Gastrocnemius medialis (tissue), 4 donors: Measurements from ENCODE around the gene CDA. TPM values are rescaled to one million over a fixed set of nuclear protein-coding genes. Genes with fewer than 3 reads are reported as not detected.

Experiments used
- ATAC-seq, 2 donors: fragments of 150-250 bp; one replicate each; pipeline ENCODE4 v1.9.1; 2016
- DNase-seq, 2 donors: peaks; one replicate each; pipeline ENCODE4 v3.0.0-alpha.2; 2019
- H3K27ac ChIP-seq, 4 donors: fragments of 200-600 bp; sonication (generic); 1 replicate in 1 of 4; 2 replicates in 3 of 4; pipeline ENCODE4 v1.5.1; 2016 to 2018; ENCODE audit warnings: mild to moderate bottlenecking in 2 of 4, moderate library complexity in 1 of 4
- H3K27me3 ChIP-seq, 3 donors: fragments of 200-600 bp; sonication (generic) in 2 of 3; 1 replicate in 1 of 3; 2 replicates in 2 of 3; pipeline versions ENCODE4 v1.5.1 to v1.6.0; 2016 to 2019; ENCODE audit warnings: mild to moderate bottlenecking in 1 of 3, moderate library complexity in 1 of 3
- H3K36me3 ChIP-seq, 2 donors: fragments of 200-600 bp; sonication (generic) in 1 of 2; one replicate each; pipeline ENCODE4 v1.5.1; 2017 to 2018
- H3K4me1 ChIP-seq, 2 donors: fragments of 200-600 bp; sonication (generic) in 1 of 2; one replicate each; pipeline ENCODE4 v1.5.1; 2016 to 2017; ENCODE audit warnings: mild to moderate bottlenecking in 2 of 2
- H3K4me3 ChIP-seq, 4 donors: fragments of 200-600 bp; sonication (generic) in 3 of 4; 1 replicate in 1 of 4; 2 replicates in 3 of 4; pipeline ENCODE4 v1.5.1; 2016 to 2019; ENCODE audit warnings: mild to moderate bottlenecking in 2 of 4
- H3K9me3 ChIP-seq, 3 donors: fragments of 200-600 bp; sonication (generic) in 2 of 3; 1 replicate in 1 of 3; 2 replicates in 2 of 3; pipeline ENCODE4 v1.5.1; 2016 to 2019
- POLR2A ChIP-seq, 2 donors: fragments of 450-650 bp; IDR thresholded peaks; one replicate each; pipeline ENCODE4 v1.6.1; 2017; ENCODE audit warnings: antibody characterized with exemption in 2 of 2, mild to moderate bottlenecking in 2 of 2, moderate library complexity in 2 of 2
- in situ Hi-C, 4 donors: fragments of 200-750 bp; cut with MboI; loops; one replicate each; pipeline versions ENCODE4 v1.15.0 to v1.8.0; 2017; ENCODE audit warnings: low sequenced_read_pairs in 4 of 4
- intact Hi-C: fragments of 100-400 bp; cut with DNase I; formaldehyde crosslinking; loops from one replicate; pipeline ENCODE4 v1.15.1; 2023; ENCODE audit warnings: low total_unique reads
- total RNA-seq, 4 donors: library from RNA; depleted of rRNA; stranded (reverse); fragments of >200 nt; gene quantifications; one replicate each; pipeline versions ENCODE4 v1.1.0 to v1.2.3, GENCODE V29; 2016
- TF ChIP-seq, protein P1 (sequence below), 5 experiments: fragments of 450-650 bp in 3 of 5; fragments of 200-600 bp in 2 of 5; sonication (generic) in 2 of 5; IDR thresholded peaks in 4 of 5; conservative IDR thresholded peaks in 1 of 5; 1 replicate in 4 of 5; 2 replicates in 1 of 5; pipeline ENCODE4 v1.5.1; 2016 to 2019; ENCODE audit warnings: antibody characterized with exemption in 5 of 5, mild to moderate bottlenecking in 3 of 5, moderate library complexity in 3 of 5

Gene CDA
- total RNA-seq, 4 donors from 2014 or later, result 0.71 to 1.7 (median 1.2) TPM

DNA sequence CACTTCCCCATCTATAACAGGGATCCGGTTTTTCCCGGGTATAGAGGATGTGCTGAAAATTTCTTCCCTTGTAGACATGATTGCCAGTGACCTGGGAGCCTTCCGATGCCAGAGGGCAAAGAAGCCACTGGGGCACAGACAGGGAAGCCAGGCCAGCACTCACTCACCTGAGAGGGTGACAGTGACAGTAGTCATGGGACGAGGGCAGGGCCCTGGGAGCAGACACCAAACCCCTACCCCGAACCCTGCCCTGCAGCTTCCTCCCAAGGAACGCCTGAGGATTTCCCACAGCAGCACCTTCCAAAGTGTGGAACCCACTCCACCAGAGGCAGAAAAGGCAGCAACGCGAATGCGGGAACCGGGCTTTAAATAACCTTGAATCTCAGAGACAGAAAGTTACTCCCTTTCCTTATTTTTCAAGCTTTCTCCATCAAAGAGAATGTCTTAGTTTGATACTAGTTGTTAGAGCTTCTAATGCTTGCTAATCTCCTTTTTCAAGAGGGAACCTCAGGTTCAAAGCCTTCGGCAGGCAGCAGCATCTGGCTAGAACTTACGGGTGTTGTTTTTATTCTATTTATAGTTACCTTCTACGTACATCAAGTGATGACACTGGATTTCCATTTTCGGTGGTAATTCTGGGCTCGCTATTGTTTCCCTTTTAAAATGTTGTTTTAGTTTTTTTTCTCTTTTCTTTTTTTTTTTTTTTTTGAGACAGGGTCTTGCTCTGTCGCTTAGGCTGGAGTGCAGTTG lies 69.4 kb downstream of the CDA start:
- TF ChIP-seq, protein P1, sequence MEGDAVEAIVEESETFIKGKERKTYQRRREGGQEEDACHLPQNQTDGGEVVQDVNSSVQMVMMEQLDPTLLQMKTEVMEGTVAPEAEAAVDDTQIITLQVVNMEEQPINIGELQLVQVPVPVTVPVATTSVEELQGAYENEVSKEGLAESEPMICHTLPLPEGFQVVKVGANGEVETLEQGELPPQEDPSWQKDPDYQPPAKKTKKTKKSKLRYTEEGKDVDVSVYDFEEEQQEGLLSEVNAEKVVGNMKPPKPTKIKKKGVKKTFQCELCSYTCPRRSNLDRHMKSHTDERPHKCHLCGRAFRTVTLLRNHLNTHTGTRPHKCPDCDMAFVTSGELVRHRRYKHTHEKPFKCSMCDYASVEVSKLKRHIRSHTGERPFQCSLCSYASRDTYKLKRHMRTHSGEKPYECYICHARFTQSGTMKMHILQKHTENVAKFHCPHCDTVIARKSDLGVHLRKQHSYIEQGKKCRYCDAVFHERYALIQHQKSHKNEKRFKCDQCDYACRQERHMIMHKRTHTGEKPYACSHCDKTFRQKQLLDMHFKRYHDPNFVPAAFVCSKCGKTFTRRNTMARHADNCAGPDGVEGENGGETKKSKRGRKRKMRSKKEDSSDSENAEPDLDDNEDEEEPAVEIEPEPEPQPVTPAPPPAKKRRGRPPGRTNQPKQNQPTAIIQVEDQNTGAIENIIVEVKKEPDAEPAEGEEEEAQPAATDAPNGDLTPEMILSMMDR (IDR thresholded peaks at IDR 0.05 in 4 of 5, conservative IDR thresholded peaks at IDR 0.05 in 1 of 5), result no peak
- TF ChIP-seq POLR2A (IDR thresholded peaks at IDR 0.05), result no peak
- in situ Hi-C loops (no loop called here), intact Hi-C loops (no loop called here)

GRCh38 chr1:20660363-20660762 lies 71.5 kb downstream of the CDA start:
- peak overlapping the region; percentile 80 to 90 (median 86) for H3K27ac ChIP-seq

More for the DNA sequence above, 69.4 kb downstream of the CDA start:
- peaks cover 0 to 37% of the 10 kb centered on the region in 2 donors for H3K36me3 ChIP-seq
- peak overlapping the region; percentile 65 to 76 (median 69) for H3K27ac ChIP-seq
- H3K27me3 ChIP-seq, result no peaks in the 10 kb centered on the region
- H3K9me3 ChIP-seq, result no peaks in the 10 kb centered on the region
- H3K4me1 ChIP-seq, result peaks cover 36 to 43% of the 10 kb centered on the region in 2 donors
- no peak overlapping the region for H3K4me3 ChIP-seq
- DNase-seq, result no peak
- ATAC-seq, result no peak

DNA sequence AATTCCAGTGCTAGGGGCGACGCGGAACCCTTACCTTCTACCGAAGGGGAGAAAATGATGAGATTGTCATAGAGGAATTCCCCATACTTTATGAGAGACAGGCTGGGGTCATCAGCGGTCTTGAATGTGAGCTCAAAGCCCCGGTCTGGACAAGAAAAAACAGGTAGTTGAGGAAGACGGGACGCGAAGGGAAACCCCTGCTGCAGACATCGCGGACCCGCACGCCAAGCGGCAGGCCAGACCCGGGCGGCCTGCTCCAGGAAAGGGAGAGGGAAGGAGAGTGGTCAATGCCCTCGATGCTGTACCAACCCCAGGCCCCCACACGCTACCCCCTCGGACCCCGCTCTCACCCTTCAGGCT lies 71.9 kb downstream of the CDA start:
- Histone ChIP-seq H3K9me3 (no peaks in the 10 kb centered on the region), H3K27ac (peak overlapping the region; percentile 80 to 90 (median 86)), H3K27me3 (no peaks in the 10 kb centered on the region), H3K36me3 (peaks cover 0 to 14% of the 10 kb centered on the region in 2 donors), H3K4me1 (peaks cover 36 to 43% of the 10 kb centered on the region in 2 donors), H3K4me3 (peak overlapping the region; percentile 81 to 99 (median 90))
- in situ Hi-C loops, result no loop called here
- ATAC-seq, result no peak
- TF ChIP-seq POLR2A (IDR thresholded peaks at IDR 0.05), result no peak
- TF ChIP-seq, protein P1 (IDR thresholded peaks at IDR 0.05 in 4 of 5, conservative IDR thresholded peaks at IDR 0.05 in 1 of 5), result no peak
- intact Hi-C loops, result loop anchor here (2.0 kb wide), 1 partner anchor 28 kb away; the partner anchor contains the start of gene PINK1
- no peak for DNase-seq

More at GRCh38 chr1:20660363-20660762, 71.5 kb downstream of the CDA start:
- peaks cover 0 to 19% of the 10 kb centered on the region in 2 donors for H3K36me3 ChIP-seq
- H3K4me3 ChIP-seq, result peak overlapping the region; percentile 81 to 99 (median 90)
- H3K9me3 ChIP-seq, result no peaks in the 10 kb centered on the region
- H3K4me1 ChIP-seq, result peaks cover 36 to 43% of the 10 kb centered on the region in 2 donors
- ATAC-seq (no peak), DNase-seq (no peak)
- H3K27me3 ChIP-seq, result no peaks in the 10 kb centered on the region
- in situ Hi-C loops, result no loop called here
- intact Hi-C loops, result loop anchor here (2.0 kb wide), 1 partner anchor 28 kb away; the partner anchor contains the start of gene PINK1
- TF ChIP-seq, protein P1 (IDR thresholded peaks at IDR 0.05 in 4 of 5, conservative IDR thresholded peaks at IDR 0.05 in 1 of 5), result no peak
- TF ChIP-seq POLR2A (IDR thresholded peaks at IDR 0.05), result no peak

DNA sequence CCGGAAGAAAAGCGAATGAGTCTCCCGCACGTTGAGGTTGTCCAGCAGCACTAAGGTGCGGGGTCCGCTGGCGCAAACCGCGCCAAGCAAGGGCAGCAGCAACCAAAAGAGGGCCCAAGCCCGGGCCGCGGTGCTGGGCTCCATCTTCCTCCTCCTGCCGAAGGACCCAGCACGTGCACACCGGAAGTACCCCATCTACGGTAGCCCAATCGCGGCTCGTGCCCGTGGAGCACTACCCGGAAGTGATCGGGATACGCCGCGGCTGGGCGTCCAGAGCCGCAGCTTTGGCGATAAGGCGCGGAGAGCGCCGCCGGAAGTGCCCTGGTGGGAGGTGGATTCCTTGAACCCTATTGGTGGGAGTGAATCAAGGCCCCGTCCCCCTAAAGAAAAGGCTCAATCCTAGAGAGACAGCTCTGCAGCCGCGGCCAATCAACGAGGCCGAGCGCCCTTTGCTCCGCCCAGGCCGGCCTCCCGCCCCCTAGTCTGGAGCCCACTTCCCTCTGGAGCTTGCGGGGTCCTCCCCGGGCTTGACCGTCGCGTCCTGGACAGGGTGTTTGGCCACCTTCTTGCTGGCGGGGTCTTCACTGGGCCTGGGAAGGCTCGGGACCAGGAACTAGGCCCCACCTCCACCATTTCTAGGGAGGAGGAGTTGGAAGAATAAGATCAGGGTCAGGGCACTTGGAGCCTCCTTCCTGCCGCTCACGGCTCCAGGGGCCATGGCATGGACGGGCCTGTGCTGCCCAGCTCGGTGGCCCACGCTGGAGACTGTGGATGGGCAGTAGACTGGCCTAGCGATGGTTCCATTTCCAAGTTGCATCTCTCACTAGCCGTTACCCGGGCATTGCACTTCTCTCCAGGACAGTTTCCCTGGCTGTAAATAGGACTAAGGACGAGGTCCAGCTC lies 72.6 kb downstream of the CDA start, which contains the start of gene DDOST:
Gene DDOST, minus strand, starts transcription at position 163 of the 903 bp plus-strand sequence. Its CDS starts 19 bp downstream, at position 144.
- in situ Hi-C loops, result no loop called here
- H3K4me1 ChIP-seq, result peaks cover 36 to 43% of the 10 kb centered on the region in 2 donors
- peaks cover 0 to 8% of the 10 kb centered on the region in 2 donors for H3K36me3 ChIP-seq
- H3K27ac ChIP-seq, result peak within 1 kb of the TSS; percentile 80 to 90 (median 87)
- no peaks in the 10 kb centered on the region for H3K27me3 ChIP-seq
- TF ChIP-seq, protein P1 (IDR thresholded peaks at IDR 0.05 in 4 of 5, conservative IDR thresholded peaks at IDR 0.05 in 1 of 5), result peak in 3 of 5 experiments; percentile 29 to 56 (median 52)
- TF ChIP-seq POLR2A (IDR thresholded peaks at IDR 0.05), result peak; percentile 38 to 65
- DNase-seq, result peak; percentile 93 to 95
- H3K9me3 ChIP-seq, result no peaks in the 10 kb centered on the region
- peak; percentile 96 to 98 for ATAC-seq
- H3K4me3 ChIP-seq, result peak within 1 kb of the TSS; percentile 81 to 99 (median 90)
- intact Hi-C loops, result loop anchor here (2.0 kb wide), 1 partner anchor 29 kb away; the partner anchor contains the start of gene PINK1
